Measurements from ENCODE around the gene ZNF678. TPM values are rescaled to one million over a fixed set of nuclear protein-coding genes. Genes with fewer than 3 reads are reported as not detected.

ZNF678 gene
- total and polyA plus RNA-seq, 2 of the 4 experiments (the other 2 are of a cell fraction), result 1.3 to 4.8 TPM

DNA sequence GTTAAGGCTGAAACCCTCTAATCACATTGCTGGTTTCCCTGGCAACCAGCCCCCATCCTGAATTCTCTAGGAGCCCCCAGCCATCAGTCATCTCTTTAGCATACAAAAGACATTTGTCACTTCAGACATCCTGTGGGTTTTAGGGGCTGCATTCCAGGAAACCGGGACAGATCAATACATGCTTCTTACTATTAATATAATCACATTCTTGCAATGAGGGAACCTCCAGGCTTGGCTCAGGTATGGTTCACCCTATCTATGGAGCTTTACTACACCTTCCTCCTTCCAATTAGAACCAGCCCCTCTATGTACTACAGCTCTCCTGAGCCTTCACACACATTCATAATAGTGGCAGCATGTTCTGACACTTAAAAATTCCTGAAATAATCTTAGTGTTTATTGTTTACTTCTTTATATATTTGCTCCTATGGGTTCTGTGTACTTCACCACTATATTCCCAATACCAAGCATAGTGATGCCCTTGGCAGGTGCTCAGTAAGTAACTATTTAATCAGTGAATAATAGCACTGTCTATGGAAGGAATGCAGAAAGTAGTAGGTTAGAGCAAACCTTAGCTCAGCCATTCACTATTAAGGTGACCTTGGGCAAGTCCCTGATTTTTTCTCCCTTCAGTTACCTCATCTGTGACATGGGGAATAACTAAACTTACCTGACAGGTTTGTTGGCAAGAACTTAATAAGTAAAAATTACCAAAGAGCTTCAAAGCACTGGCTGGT is 59.6 kb downstream of the ZNF678 start:
- TF ChIP-seq MXI1 (IDR thresholded peaks at IDR 0.05; ENCODE audit: borderline replicate concordance, low read depth, low read length) (no peak), SMC3 (IDR thresholded peaks at IDR 0.05; ENCODE audit: low read depth, low read length) (no peak), POLR2A (IDR thresholded peaks at IDR 0.05; ENCODE audit: low read depth, low read length) (no peak), MAZ (IDR thresholded peaks at IDR 0.05; ENCODE audit: borderline replicate concordance, low read depth, low read length) (no peak), BHLHE40 (IDR thresholded peaks at IDR 0.05; ENCODE audit: low read depth, low read length) (no peak), NFE2L2 (IDR thresholded peaks at IDR 0.05; ENCODE audit: low read depth, low read length) (no peak), CEBPB (IDR thresholded peaks at IDR 0.05; ENCODE audit: low read depth, low read length) (no peak), CHD1 (IDR thresholded peaks at IDR 0.05; ENCODE audit: low read depth, low read length) (no peak)
- in situ Hi-C loops (cut with MboI; ENCODE audit: low sequenced_read_pairs) (no loop called here), intact Hi-C loops (cut with micrococcal nuclease) (no loop called here), dilution Hi-C loops (cut with HindIII; ENCODE audit: low sequenced_read_pairs, unreplicated experiment) (no loop called here)
- no peak overlapping the region for H3K56ac ChIP-seq (ENCODE audit: extremely low read depth, insufficient read depth, low read length)
- no peak overlapping the region for H3K27ac ChIP-seq (ENCODE audit: insufficient read depth, low read length)
- no peak overlapping the region for H2BK5ac ChIP-seq (ENCODE audit: low read depth, low read length, poor library complexity, severe bottlenecking)
- no peak overlapping the region for H2BK15ac ChIP-seq (ENCODE audit: low read depth, low read length)
- H3K14ac ChIP-seq (replicated peaks; ENCODE audit: low read depth, low read length), result no peak overlapping the region
- ATAC-seq (ENCODE audit: low read depth), result no peak
- H4K5ac ChIP-seq (ENCODE audit: low read depth, low read length), result no peak overlapping the region
- H2AK5ac ChIP-seq (ENCODE audit: low read depth, low read length), result no peak overlapping the region
- ChIA-PET CTCF (no interaction called here), POLR2A (ENCODE audit: unreplicated experiment) (no interaction called here)
- no peak overlapping the region for H4K8ac ChIP-seq (ENCODE audit: low read depth in 2 of 2, low read length in 2 of 2)
- DNase-seq, result no peak
- H3K9ac ChIP-seq (ENCODE audit: low read depth, low read length), result no peak overlapping the region
- no peak overlapping the region for H3K4ac ChIP-seq (ENCODE audit: low read depth, low read length)
- no TSS peak for BruUV-seq (replicated peaks)
- no peak overlapping the region for H4K91ac ChIP-seq (ENCODE audit: insufficient read depth, low read depth, low read length)
- H2BK120ac ChIP-seq (ENCODE audit: low read depth, low read length), result no peak overlapping the region
- H3K4me2 ChIP-seq (ENCODE audit: low read depth, low read length), result no peak overlapping the region
- no peaks in the 10 kb centered on the region for H3K27me3 ChIP-seq (ENCODE audit: control insufficient read depth, insufficient read depth, low read length)
- H3K9me3 ChIP-seq (ENCODE audit: control insufficient read depth, insufficient read depth, low read length), result peaks cover 35% of the 10 kb centered on the region
- H3K4me3 ChIP-seq (ENCODE audit: insufficient read depth, low read depth, low read length), result no peak overlapping the region
- H3K9me1 ChIP-seq (ENCODE audit: insufficient read depth, low read length), result no peaks in the 10 kb centered on the region
- H3K4me1 ChIP-seq (ENCODE audit: control insufficient read depth, insufficient read depth, low read length), result no peaks in the 10 kb centered on the region
- no peaks in the 10 kb centered on the region for H3K36me3 ChIP-seq (ENCODE audit: control insufficient read depth, insufficient read depth, low read length)
- H3K23ac ChIP-seq (ENCODE audit: low read depth, low read length), result no peak overlapping the region
- peaks cover 0 to 3% of the 10 kb centered on the region in 2 experiments; a peak in 2 of 4 replicates for H3K79me1 ChIP-seq (ENCODE audit: low read depth in 1 of 2, low read length in 2 of 2)
- H2AK9ac ChIP-seq (replicated peaks; ENCODE audit: low read depth, low read length, poor library complexity), result no peak overlapping the region
- H2BK20ac ChIP-seq (ENCODE audit: low read depth, low read length), result no peak overlapping the region
- no peaks in the 10 kb centered on the region for H4K20me1 ChIP-seq (ENCODE audit: insufficient read depth, low read length)
- H2AFZ ChIP-seq (replicated peaks; ENCODE audit: low read length, poor library complexity), result no peak overlapping the region
- no peak overlapping the region for H3K18ac ChIP-seq (ENCODE audit: low read depth, low read length)
- 100% methylated on average over 1 of the region's 1 CpG; no CpG with 5 or more reads in 1 of the 2 experiments for WGBS, 2 experiments (ENCODE audit: extremely low coverage in 2 of 2, insufficient read length in 1 of 2)
